B cell (primary cell): ENCODE results near the gene TMEM273. TPM values are rescaled to one million over a fixed set of nuclear protein-coding genes. Genes with fewer than 3 reads are reported as not detected.

Source experiments
- ATAC-seq: fragments of 200-7000 bp; cut with Tn5 transposase; one replicate; pipeline ENCODE4 v1.10.0; 2021; ENCODE audit warnings: low read depth, mild to moderate bottlenecking, moderate number of reproducible peaks, moderate library complexity
- CTCF ChIA-PET: fragments of 350-600 bp; sonication (Branson Sonifier 250); formaldehyde crosslinking; loops from one replicate; lab custom pipeline; 2021; ENCODE audit warnings: antibody characterized with exemption, inconsistent platforms; lab: Charles Lee
- POLR2A ChIA-PET: fragments of 350-600 bp; sonication (Branson Sonifier 250); formaldehyde crosslinking; loops from one replicate; lab custom pipeline; 2021; ENCODE audit warnings: antibody characterized with exemption; lab: Charles Lee
- DNase-seq: peaks from one replicate; pipeline ENCODE4 v3.0.0; 2013
- H2AFZ ChIP-seq: 2 replicates; pipeline ENCODE4 v1.6.1; 2012; ENCODE audit warnings: mild to moderate bottlenecking, low read depth, low read length; ENCODE audit not compliant: insufficient read depth, poor library complexity, severe bottlenecking
- H3K27ac ChIP-seq, 2 donors: 1 replicate in 1 of 2; 2 replicates in 1 of 2; pipeline ENCODE4 v1.5.1; 2012 to 2013; ENCODE audit warnings: low read length in 2 of 2, mild to moderate bottlenecking in 2 of 2, moderate library complexity in 1 of 2
- H3K27me3 ChIP-seq, 4 experiments: fragments of 200-600 bp in 1 of 4; sonication (generic) in 1 of 4; replicated peaks in 1 of 4; 1 replicate in 2 of 4; 2 replicates in 2 of 4; pipeline versions ENCODE4 v1.6.1 to v1.7.0; 2013 to 2016; ENCODE audit warnings: low read length in 3 of 4, mild to moderate bottlenecking in 2 of 4, mixed read lengths in 1 of 4, moderate library complexity in 1 of 4; ENCODE audit not compliant: insufficient read depth in 4 of 4, control insufficient read depth in 3 of 4; ENCODE audit errors: control extremely low read depth in 1 of 4
- H3K36me3 ChIP-seq, 2 experiments: replicated peaks in 1 of 2; 1 replicate in 1 of 2; 2 replicates in 1 of 2; pipeline versions ENCODE4 v1.6.1 to v1.7.1; 2013; ENCODE audit warnings: low read length in 1 of 2; ENCODE audit not compliant: insufficient read depth in 2 of 2, control insufficient read depth in 1 of 2; ENCODE audit errors: control extremely low read depth in 1 of 2, extremely low read depth in 1 of 2
- H3K4me1 ChIP-seq, 2 donors: fragments of 200-600 bp in 1 of 2; sonication (generic) in 1 of 2; 1 replicate in 1 of 2; 2 replicates in 1 of 2; pipeline versions ENCODE4 v1.5.1 to v1.6.1; 2013 to 2017; ENCODE audit warnings: low read length in 2 of 2; ENCODE audit not compliant: control insufficient read depth in 2 of 2, insufficient read depth in 2 of 2
- H3K4me2 ChIP-seq: replicated peaks from 2 replicates; pipeline ENCODE3; 2012; ENCODE audit warnings: mild to moderate bottlenecking, low read depth, low read length; ENCODE audit not compliant: poor library complexity, severe bottlenecking
- H3K4me3 ChIP-seq, 5 experiments: fragments of 200-600 bp in 1 of 5; sonication (generic) in 1 of 5; 1 replicate in 3 of 5; 2 replicates in 2 of 5; pipeline versions ENCODE4 v1.5.1 to v1.7.0; 2011 to 2016; ENCODE audit warnings: low read length in 4 of 5, mild to moderate bottlenecking in 4 of 5, low read depth in 2 of 5, control low read depth in 1 of 5, moderate library complexity in 1 of 5; ENCODE audit not compliant: insufficient read depth in 1 of 5; ENCODE audit errors: control extremely low read depth in 1 of 5, extremely low read depth in 1 of 5
- H3K79me2 ChIP-seq: fragments of 200-600 bp; sonication (generic); one replicate; pipeline ENCODE4 v1.6.0; 2016; ENCODE audit warnings: low read length; ENCODE audit not compliant: control insufficient read depth, insufficient read depth
- H3K9ac ChIP-seq: fragments of 200-600 bp; sonication (generic); 2 replicates; pipeline ENCODE4 v1.6.1; 2017; ENCODE audit warnings: mild to moderate bottlenecking, low read length, moderate library complexity
- H3K9me3 ChIP-seq, 3 donors: one replicate each; pipeline versions ENCODE4 v1.6.1 to v1.7.1; 2013; ENCODE audit warnings: low read length in 2 of 3; ENCODE audit not compliant: control insufficient read depth in 2 of 3, insufficient read depth in 1 of 3; ENCODE audit errors: control extremely low read depth in 1 of 3
- H4K20me1 ChIP-seq: 2 replicates; pipeline ENCODE4 v1.6.0; 2012; ENCODE audit warnings: mild to moderate bottlenecking, low read length; ENCODE audit not compliant: insufficient read depth, control insufficient read depth, poor library complexity, severe bottlenecking
- H3K27ac Mint-ChIP-seq: one replicate; pipeline ENCODE4 v1.8.0; 2021; ENCODE audit warnings: mixed read lengths
- H3K27me3 Mint-ChIP-seq: one replicate; pipeline ENCODE4 v1.8.0; 2021; ENCODE audit warnings: mixed read lengths
- H3K4me1 Mint-ChIP-seq: one replicate; pipeline ENCODE4 v1.8.0; 2021; ENCODE audit warnings: mixed read lengths
- H3K4me3 Mint-ChIP-seq: one replicate; pipeline ENCODE4 v1.8.0; 2021; ENCODE audit warnings: mixed read lengths
- H3K9me3 Mint-ChIP-seq: one replicate; pipeline ENCODE4 v1.8.0; 2022; ENCODE audit warnings: mixed read lengths; ENCODE audit not compliant: insufficient read depth
- CTCF ChIP-seq: fragments of 200-600 bp; IDR thresholded peaks from one replicate; pipeline ENCODE4 v1.8.0; 2022; ENCODE audit warnings: antibody characterized with exemption, mild to moderate bottlenecking
- EZH2 ChIP-seq: IDR thresholded peaks from 2 replicates; pipeline ENCODE4 v1.6.1; 2012; ENCODE audit warnings: borderline replicate concordance, low read depth, mild to moderate bottlenecking, moderate library complexity, low read length; ENCODE audit not compliant: insufficient read depth, poor library complexity, severe bottlenecking
- WGBS: methylation state at CpG from one replicate; pipeline ENCODE4 v1.1.5; 2013; ENCODE audit warnings: missing lambda C conversion rate; ENCODE audit not compliant: insufficient coverage; 5-methylcytosine and 5-hydroxymethylcytosine counted together
- intact Hi-C: fragments of 100-400 bp; cut with micrococcal nuclease; formaldehyde crosslinking; loops from one replicate; pipeline ENCODE4 v1.10.0; 2022
- polyA plus RNA-seq: library from polyadenylated mRNA; depleted of rRNA; stranded (reverse); fragments of >200 nt; gene quantifications from 2 replicates; pipeline ENCODE4 v1.2.3, GENCODE V29; 2012
- total RNA-seq, 2 donors: library from RNA; stranded (reverse); fragments of 120-200 nt in 1 of 2; gene quantifications; 1 replicate in 1 of 2; 2 replicates in 1 of 2; pipeline versions ENCODE4 v1.2.3 to v1.2.4, GENCODE V29; 2013 to 2022

The TMEM273 gene
- total and polyA plus RNA-seq, 2 donors (not counting 1 experiment from before 2014, with no cell fraction given), result 36.0 to 36.4 TPM

- Histone ChIP-seq H3K4me2 (no peak overlapping the region), H3K36me3 (no peaks in the 10 kb centered on the region), H3K27ac (no peak overlapping the region), H3K79me2 (no peaks in the 10 kb centered on the region), H3K27me3 (peaks cover 0 to 38% (median 8%) of the 10 kb centered on the region in 4 experiments), H3K4me3 (no peak overlapping the region), H2AFZ (no peak overlapping the region), H3K9me3 (peaks cover 0 to 5% (median 0%) of the 10 kb centered on the region in 3 donors), H3K9ac (no peak overlapping the region), H4K20me1 (no peaks in the 10 kb centered on the region), H3K4me1 (peaks cover 4 to 5% of the 10 kb centered on the region in 2 donors)
- H3K9me3 Mint-ChIP-seq, result no peaks in the 10 kb centered on the region
- no peak overlapping the region for H3K27ac Mint-ChIP-seq
- CTCF ChIA-PET, result no interaction called here
- H3K4me1 Mint-ChIP-seq, result peaks cover 4% of the 10 kb centered on the region
- 100% methylated on average over 3 of the region's 4 CpGs for WGBS
- no peak for DNase-seq
- H3K27me3 Mint-ChIP-seq, result peaks cover 12% of the 10 kb centered on the region
- no peak for ATAC-seq
- no peak overlapping the region for H3K4me3 Mint-ChIP-seq
- POLR2A ChIA-PET, result no interaction called here
- no peak for TF ChIP-seq CTCF
- intact Hi-C loops, result no loop called here
Observed at GRCh38 chr10:49110684-49111319, 77.4 kb downstream of the TMEM273 start.

GRCh38 chr10:49109669-49110340 lies 78.4 kb downstream of the TMEM273 start:
- peaks cover 2 to 3% of the 10 kb centered on the region in 2 donors for H3K4me1 ChIP-seq
- peaks cover 2% of the 10 kb centered on the region for H3K4me1 Mint-ChIP-seq
- no peaks in the 10 kb centered on the region for H3K36me3 ChIP-seq
- H3K4me2 ChIP-seq, result no peak overlapping the region
- DNase-seq (no peak), ATAC-seq (no peak)
- no peaks in the 10 kb centered on the region for H4K20me1 ChIP-seq
- H2AFZ ChIP-seq, result no peak overlapping the region
- TF ChIP-seq CTCF (no peak), EZH2 (no peak)
- H3K9me3 ChIP-seq, result peaks cover 0 to 3% (median 0%) of the 10 kb centered on the region in 3 donors
- H3K4me3 Mint-ChIP-seq, result no peak overlapping the region
- no peak overlapping the region for H3K27ac Mint-ChIP-seq
- WGBS, result 93% methylated on average over 9 of the region's 9 CpGs
- H3K27me3 Mint-ChIP-seq, result peaks cover 11% of the 10 kb centered on the region
- no peak overlapping the region for H3K27ac ChIP-seq
- H3K4me3 ChIP-seq, result no peak overlapping the region
- POLR2A ChIA-PET, result no interaction called here
- H3K79me2 ChIP-seq, result no peaks in the 10 kb centered on the region
- CTCF ChIA-PET, result no interaction called here
- H3K9ac ChIP-seq, result no peak overlapping the region
- intact Hi-C loops, result no loop called here
- H3K27me3 ChIP-seq, result peaks cover 0 to 32% (median 6%) of the 10 kb centered on the region in 4 experiments
- H3K9me3 Mint-ChIP-seq, result no peaks in the 10 kb centered on the region
